ENCODE data around the gene IGSF21.

GRCh38 chr1:18411820-18412641 lies 304.4 kb downstream of the IGSF21 start:
- TF ChIP-seq CTCF (IDR thresholded peaks at IDR 0.05) (no peak), EZH2 (IDR thresholded peaks at IDR 0.05; ENCODE audit: borderline replicate concordance, insufficient read depth, low read depth, low read length, poor library complexity, severe bottlenecking) (no peak)
